ENCODE data around the gene NT5E. TPM values are rescaled to one million over a fixed set of nuclear protein-coding genes. Genes with fewer than 3 reads are reported as not detected.
A peak's percentile ranks its signal among the peaks of the same experiment; 100 is the strongest.

NT5E gene
- total and polyA plus RNA-seq, 2 of the 13 experiments (the other 11 are each of a cell fraction or from before 2014, with no cell fraction given) = 9.5 to 33.0 TPM

GRCh38 chr6:85451565-85452306 is 1.9 kb downstream of the NT5E start (continued):
- 0 out of 4 replicates have a peak, but pooled peaks of 1 of the 2 experiments have one; percentile 29 for TF ChIP-seq HMGXB4 (CRISPR knock-in tag; IDR thresholded peaks at IDR 0.05; ENCODE audit: borderline replicate concordance in 1 of 2, low read depth in 1 of 2)
- TF ChIP-seq LCORL (IDR thresholded peaks at IDR 0.05) = no peak
- TF ChIP-seq LCORL (CRISPR knock-in tag; IDR thresholded peaks at IDR 0.05) = peak; percentile 31; the same call in 1 of the 2 replicates
- TF ChIP-seq HNF1A (IDR thresholded peaks at IDR 0.05; ENCODE audit: low read depth) = peak; percentile 43; the same call in 1 of the 2 replicates
- no peak for TF ChIP-seq HNF1A (CRISPR knock-in tag; IDR thresholded peaks at IDR 0.05; ENCODE audit: borderline replicate concordance)
- peak; percentile 60; the same call in 1 of the 2 replicates for TF ChIP-seq TBX3 (IDR thresholded peaks at IDR 0.05; ENCODE audit: borderline replicate concordance)
- TF ChIP-seq REST (IDR thresholded peaks at IDR 0.05; ENCODE audit: borderline replicate concordance in 1 of 2, low read depth in 1 of 2, low read length in 2 of 2) = 0 out of 4 replicates have a peak, but pooled peaks of 1 of the 2 experiments have one; percentile 8
- peak; percentile 45; the same call in 1 of the 2 replicates for TF ChIP-seq MIER3 (CRISPR knock-in tag; IDR thresholded peaks at IDR 0.05; ENCODE audit: borderline replicate concordance)
- TF ChIP-seq HNF4G (IDR thresholded peaks at IDR 0.05; ENCODE audit: borderline replicate concordance, low read depth, low read length) = peak; percentile 39; the same call in 1 of the 2 replicates
- no peak for TF ChIP-seq HNF4G (CRISPR knock-in tag; IDR thresholded peaks at IDR 0.05; ENCODE audit: borderline replicate concordance, low read depth)
- TF ChIP-seq ZNF512B (CRISPR knock-in tag; IDR thresholded peaks at IDR 0.05; ENCODE audit: borderline replicate concordance) = peak; percentile 93
- no peak for TF ChIP-seq ATF7 (IDR thresholded peaks at IDR 0.05)
- no peak for TF ChIP-seq ATF7 (CRISPR knock-in tag; IDR thresholded peaks at IDR 0.05)
- peak; percentile 56; the same call in 1 of the 2 replicates for TF ChIP-seq TBX2 (CRISPR knock-in tag; IDR thresholded peaks at IDR 0.05; ENCODE audit: borderline replicate concordance)
- peak; percentile 49; the same call in 1 of the 2 replicates for TF ChIP-seq NFIC (IDR thresholded peaks at IDR 0.05; ENCODE audit: low read length)

Measured in HepG2 (cell line).